HG03097 (cell line): ENCODE data around the gene POLR2B.
"Not testable (repeated sequence)": the region's sequence is repeated elsewhere in the genome, so short reads cannot be mapped to it uniquely, and the experiment has no call there.

Experiments
- ATAC-seq: cut with Tn5 transposase; IDR thresholded peaks from one replicate; pipeline ENCODE4 v1.9.1; 2021; ENCODE audit not compliant: unreplicated experiment, low FRiP score

The POLR2B gene

GRCh38 chr4:56978750-56979303, at the start of gene POLR2B:
TSS of gene POLR2B (plus strand) at chr4:56978896. CDS start at chr4:56978986, 90 bp downstream.
- ATAC-seq = peak; percentile 46

- ATAC-seq = no peak
Observed at GRCh38 chr4:56930638-56931037, 48.1 kb upstream of the POLR2B start.

DNA sequence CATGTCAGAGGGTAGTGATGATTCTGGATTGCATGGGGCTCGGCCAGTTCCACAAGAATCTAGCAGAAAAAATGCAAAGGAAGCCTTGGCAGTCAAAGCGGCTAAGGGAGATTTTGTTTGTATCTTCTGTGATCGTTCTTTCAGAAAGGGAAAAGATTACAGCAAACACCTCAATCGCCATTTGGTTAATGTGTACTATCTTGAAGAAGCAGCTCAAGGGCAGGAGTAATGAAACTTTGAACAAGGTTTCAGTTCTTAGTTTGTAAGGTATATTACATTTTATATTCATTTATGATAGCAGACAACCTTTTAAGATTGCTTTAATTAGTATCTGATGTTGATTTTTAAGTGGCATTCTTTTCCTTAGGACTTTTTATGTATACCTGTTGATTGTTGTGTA, 46.8 kb upstream of the POLR2B start:
- ATAC-seq = no peak

GRCh38 chr4:56937262-56937661, 41.4 kb upstream of the POLR2B start:
- ATAC-seq = no peak

- ATAC-seq = not testable (repeated sequence)
Observed at GRCh38 chr4:56939826-56940225, 38.9 kb upstream of the POLR2B start.

GRCh38 chr4:56940403-56940802, 38.3 kb upstream of the POLR2B start:
- ATAC-seq = no peak

DNA sequence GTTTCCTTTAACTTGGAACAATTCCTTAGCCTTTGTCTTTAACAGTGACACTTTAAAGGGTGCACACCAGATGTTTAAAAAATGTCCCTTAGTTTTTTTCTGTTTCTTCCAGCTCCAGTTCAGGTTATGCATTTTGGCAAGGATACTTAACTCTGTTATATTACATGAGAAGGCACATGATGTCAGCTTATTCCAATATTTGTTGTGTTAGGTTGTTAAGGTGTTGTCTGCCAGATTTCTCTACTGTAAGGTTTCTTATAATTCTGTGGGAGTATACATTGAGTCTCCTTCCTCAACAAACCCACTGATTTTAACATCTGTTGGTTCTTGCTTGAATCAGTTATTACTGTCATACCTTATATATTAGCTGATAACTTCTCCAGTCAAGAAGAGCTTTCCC, 37.7 kb upstream of the POLR2B start:
- no peak for ATAC-seq

DNA sequence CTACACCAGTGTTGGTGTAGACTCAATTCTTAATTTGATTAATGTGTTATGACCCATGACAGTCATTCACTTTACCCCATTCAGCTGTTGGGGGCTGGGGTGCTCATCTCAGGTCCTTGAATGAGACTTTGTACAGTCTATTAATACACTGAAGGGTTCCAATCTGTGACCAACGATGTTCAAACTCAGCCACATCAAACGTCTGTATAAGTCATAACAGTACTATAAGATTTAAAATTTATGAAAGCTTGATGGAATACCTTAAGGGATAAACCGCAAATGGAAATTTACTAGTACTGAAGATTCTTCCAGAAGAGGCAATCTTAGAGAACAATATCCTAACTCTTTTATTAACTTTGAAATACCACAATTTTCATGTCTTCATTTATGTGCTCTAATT, 37.3 kb upstream of the POLR2B start:
- ATAC-seq = no peak

GRCh38 chr4:56953680-56954520, 24.8 kb upstream of the POLR2B start:
- no peak for ATAC-seq

GRCh38 chr4:56958111-56958517, 20.6 kb upstream of the POLR2B start:
- ATAC-seq = no peak

DNA sequence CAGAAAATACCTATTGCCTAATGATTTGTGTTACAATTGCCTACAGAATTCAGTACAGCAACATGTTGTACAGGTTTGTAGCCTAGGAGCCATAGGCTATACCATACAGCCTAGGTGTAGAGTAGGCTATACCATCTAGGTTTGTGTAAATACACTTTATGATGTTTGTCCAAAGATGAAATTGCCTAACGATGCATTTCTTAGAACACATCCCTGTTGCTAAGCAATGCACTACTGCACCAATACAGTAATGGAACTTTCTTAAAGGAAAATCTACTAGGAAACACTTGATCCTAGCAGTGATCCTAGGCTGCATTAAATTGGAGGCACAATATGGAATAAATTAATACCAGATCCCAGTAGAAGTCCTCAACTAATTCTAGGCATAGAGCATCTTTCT, 19.6 kb upstream of the POLR2B start:
- ATAC-seq = no peak

DNA sequence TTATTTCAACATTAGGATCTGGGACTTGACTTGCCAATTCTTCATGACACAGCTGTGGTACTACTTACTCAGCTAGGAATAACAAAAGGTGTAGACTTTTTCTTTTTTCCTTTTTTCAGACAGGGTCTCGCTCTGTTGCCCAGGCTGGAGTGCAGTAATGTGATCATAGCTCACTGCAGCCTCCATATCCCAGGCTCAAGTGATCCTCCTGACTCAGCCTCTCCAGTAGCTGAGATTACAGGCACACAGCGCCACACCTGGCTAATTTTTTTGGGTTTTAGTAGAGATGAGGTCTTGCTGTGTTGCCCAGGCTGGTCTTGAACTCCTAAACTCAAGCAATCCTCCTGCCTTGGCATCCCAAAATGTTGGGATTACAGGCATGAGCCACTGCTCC, 17.6 kb upstream of the POLR2B start:
- no peak for ATAC-seq

- ATAC-seq = no peak
Observed at GRCh38 chr4:56971383-56971782, 7.3 kb upstream of the POLR2B start.

- ATAC-seq = no peak
Observed at GRCh38 chr4:56972389-56972788, 6.3 kb upstream of the POLR2B start.

DNA sequence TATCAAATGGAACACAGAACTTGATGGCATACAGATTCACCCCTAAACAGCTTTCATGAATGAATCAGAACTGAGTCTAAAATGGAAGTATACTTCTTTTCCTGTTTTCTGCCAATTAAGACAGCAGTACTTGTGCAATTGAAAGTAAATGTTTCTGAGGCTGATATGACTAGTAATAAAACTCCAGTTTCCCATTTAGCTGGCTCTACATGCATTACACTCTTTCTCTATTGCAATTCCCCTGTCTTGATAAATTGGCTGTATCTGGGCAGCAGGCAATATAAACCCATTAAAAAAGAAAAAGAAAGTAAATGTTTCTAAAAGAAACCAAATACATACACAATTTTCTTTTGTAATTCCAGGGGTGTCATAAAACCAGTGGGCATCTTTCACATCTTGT, 5.9 kb upstream of the POLR2B start:
- ATAC-seq = no peak

- no peak for ATAC-seq
Observed at GRCh38 chr4:56973336-56973735, 5.4 kb upstream of the POLR2B start.

DNA sequence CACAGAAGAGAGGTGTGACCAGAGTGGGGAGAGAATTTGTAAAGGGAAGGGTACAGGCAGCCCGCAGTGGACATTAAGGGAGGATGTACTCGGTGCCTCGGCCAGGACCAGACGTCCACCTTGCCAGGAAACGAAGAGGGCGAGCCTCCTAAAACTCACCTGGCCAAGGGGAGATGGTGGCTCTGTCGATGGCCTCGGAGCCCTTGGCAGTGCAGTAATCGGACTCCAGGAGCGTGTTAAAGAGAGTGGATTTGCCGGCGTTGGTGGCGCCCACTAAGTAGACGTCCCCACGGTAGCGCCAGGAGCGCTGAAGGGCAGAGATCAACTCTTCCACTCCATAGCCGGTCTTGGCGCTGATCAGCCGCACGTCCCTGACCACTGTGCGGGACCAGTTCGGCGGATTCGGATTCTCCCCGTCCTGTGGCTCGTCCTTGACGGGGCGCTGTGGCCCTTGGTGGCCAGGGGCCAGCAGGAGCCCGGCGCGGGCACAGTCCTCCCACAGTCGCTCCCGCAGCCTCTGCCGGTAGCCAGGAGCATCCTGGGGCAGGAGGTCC, 2.3 kb upstream of the POLR2B start:
- ATAC-seq = no peak

- ATAC-seq = peak; percentile 25
Observed at GRCh38 chr4:56976837-56977320, 1.8 kb upstream of the POLR2B start.

- peak; percentile 84 for ATAC-seq
Observed at GRCh38 chr4:56977321-56978012, 1.2 kb upstream of the POLR2B start, which contains the start of gene NOA1. TSS of gene NOA1 (minus strand) at chr4:56977606. CDS start at chr4:56977585, 21 bp downstream.

- ATAC-seq = no peak
Observed at GRCh38 chr4:56979421-56980072, 851 bp downstream of the POLR2B start.

DNA sequence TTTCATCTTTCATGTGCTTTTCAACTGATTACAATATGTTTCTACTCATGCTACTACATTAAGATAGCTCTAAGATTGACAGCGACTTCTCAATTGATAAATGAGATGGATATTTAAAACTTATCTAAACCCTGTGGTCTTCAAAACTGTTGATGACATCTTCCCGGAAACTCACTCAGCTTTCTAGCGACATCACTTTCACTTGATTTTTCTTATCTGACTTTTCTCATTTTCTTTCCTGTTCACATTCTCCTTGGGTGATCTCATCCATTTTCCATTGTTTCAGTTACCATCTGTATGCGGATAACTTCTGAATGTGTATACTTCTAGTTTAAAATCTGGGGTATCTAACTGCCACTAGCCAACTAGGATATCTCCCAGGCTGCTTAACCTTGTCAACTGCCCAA, 3.1 kb downstream of the POLR2B start:
- no peak for ATAC-seq
